Mesothelial cell of epicardium (in vitro differentiated cells): ENCODE measurements around the gene SIGLEC11. TPM values are rescaled to one million over a fixed set of nuclear protein-coding genes. Genes with fewer than 3 reads are reported as not detected.

Experiments used
- DNase-seq, 2 experiments: peaks; one replicate each; pipeline ENCODE4 v3.0.0; 2021; ENCODE audit warnings: low spot score in 2 of 2; ENCODE audit not compliant: unreplicated experiment in 2 of 2
- H3K27ac Mint-ChIP-seq: 2 replicates; pipeline ENCODE4 v1.8.0; 2021; ENCODE audit warnings: mixed read lengths
- H3K27me3 Mint-ChIP-seq: 2 replicates; pipeline ENCODE4 v1.8.0; 2021; ENCODE audit warnings: low read depth, mixed read lengths
- H3K36me3 Mint-ChIP-seq: 2 replicates; pipeline ENCODE4 v1.8.0; 2021; ENCODE audit warnings: mixed read lengths
- H3K4me1 Mint-ChIP-seq: 2 replicates; pipeline ENCODE4 v1.8.0; 2021; ENCODE audit warnings: mixed read lengths
- H3K4me3 Mint-ChIP-seq: 2 replicates; pipeline ENCODE4 v1.8.0; 2021; ENCODE audit warnings: mild to moderate bottlenecking, moderate library complexity, mixed read lengths
- H3K9me3 Mint-ChIP-seq: 2 replicates; pipeline ENCODE4 v1.8.0; 2021; ENCODE audit warnings: mixed read lengths
- total RNA-seq: library from RNA; stranded (reverse); gene quantifications from 3 replicates; pipeline ENCODE4 v1.2.1, GENCODE V29; 2021
- TF ChIP-seq, protein P1 (sequence below): fragments of 200-600 bp; sonication (generic); IDR thresholded peaks from one replicate; pipeline ENCODE4 v1.5.0; 2021; ENCODE audit warnings: antibody characterized with exemption; ENCODE audit not compliant: unreplicated experiment

The SIGLEC11 gene
- total RNA-seq, 1 donor from 2014 or later = 1.7 TPM

DNA sequence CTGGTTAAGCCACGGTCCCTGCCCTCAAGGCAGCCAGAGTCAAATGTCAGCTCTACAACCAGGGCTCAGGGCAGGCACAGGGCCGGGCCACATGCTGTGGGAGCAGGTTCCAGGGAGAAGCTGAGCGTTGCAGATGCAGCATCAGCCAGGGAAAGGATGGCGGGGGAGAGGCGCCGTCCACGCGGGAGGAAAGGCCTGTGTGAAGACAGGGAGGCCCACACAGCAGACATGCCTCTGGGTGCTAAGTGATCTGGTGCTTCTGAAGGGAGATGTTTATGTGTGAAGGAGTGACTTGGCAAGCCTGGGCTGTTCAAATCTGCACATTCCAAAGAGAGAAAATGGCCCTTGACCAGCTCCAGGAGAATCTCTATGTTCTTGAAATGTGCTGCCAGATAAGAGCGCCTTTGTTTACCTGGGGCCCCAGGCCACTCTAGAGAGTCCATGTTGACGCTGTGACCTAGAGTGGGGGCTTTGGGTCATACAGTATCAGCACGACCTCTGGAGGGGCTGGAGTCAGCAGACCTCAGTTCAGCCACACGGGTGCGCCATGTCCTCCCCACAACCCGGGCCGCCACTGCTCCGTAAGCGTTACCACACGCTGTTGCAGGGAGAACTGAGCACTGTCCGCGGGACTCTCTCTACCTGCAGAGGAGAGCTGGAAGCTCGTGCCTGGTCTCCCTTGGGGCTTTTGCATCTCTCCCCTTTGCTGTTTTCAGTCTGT lies 47.8 kb downstream of the SIGLEC11 start:
- Mint-ChIP-seq H3K9me3 (peaks cover 7% of the 10 kb centered on the region), H3K4me3 (no peak overlapping the region), H3K27me3 (no peaks in the 10 kb centered on the region), H3K27ac (peak overlapping the region; percentile 4), H3K4me1 (peaks cover 2% of the 10 kb centered on the region), H3K36me3 (peaks cover 48% of the 10 kb centered on the region)
- TF ChIP-seq, protein P1, sequence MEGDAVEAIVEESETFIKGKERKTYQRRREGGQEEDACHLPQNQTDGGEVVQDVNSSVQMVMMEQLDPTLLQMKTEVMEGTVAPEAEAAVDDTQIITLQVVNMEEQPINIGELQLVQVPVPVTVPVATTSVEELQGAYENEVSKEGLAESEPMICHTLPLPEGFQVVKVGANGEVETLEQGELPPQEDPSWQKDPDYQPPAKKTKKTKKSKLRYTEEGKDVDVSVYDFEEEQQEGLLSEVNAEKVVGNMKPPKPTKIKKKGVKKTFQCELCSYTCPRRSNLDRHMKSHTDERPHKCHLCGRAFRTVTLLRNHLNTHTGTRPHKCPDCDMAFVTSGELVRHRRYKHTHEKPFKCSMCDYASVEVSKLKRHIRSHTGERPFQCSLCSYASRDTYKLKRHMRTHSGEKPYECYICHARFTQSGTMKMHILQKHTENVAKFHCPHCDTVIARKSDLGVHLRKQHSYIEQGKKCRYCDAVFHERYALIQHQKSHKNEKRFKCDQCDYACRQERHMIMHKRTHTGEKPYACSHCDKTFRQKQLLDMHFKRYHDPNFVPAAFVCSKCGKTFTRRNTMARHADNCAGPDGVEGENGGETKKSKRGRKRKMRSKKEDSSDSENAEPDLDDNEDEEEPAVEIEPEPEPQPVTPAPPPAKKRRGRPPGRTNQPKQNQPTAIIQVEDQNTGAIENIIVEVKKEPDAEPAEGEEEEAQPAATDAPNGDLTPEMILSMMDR = no peak
- DNase-seq = no peak

DNA sequence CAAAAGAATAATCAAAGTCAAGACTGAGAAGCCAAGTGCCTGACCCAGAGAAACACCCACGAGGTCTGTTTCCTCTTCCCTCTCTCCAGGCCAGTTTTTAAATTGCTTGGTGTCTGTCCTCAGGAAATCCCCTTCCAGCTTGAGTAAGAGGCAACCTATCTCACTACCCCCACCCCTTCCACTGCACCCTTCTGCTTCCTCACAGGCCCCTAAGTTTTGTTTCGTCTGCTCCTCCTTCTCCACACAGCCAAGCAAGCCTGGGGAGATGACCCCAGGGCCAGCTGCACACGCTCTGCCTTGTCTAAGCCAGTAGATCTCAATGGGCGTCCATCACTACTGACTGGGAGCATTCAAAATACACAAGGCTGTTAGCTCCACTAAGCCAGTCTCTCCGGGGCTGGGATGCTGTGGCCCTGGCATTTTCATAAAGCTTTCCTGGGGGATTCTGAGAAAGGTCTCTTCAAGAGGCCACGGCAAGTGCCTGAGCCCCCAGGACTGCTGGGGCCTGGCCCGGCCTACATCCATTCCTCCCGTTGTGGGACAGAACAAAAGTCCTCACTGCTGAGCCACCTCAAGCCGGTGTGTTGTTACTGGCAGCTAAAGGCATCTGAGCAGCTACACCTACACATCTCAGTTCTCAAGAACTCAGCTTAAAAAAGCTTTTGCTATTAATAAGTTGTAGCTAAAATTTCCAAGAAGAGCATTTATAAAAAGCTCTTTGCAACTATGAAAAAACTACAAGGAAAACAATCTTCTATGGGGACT lies 49.4 kb downstream of the SIGLEC11 start:
- no peaks in the 10 kb centered on the region for H3K27me3 Mint-ChIP-seq
- no peak for DNase-seq
- H3K4me1 Mint-ChIP-seq = no peaks in the 10 kb centered on the region
- H3K27ac Mint-ChIP-seq = peak overlapping the region; percentile 37
- peaks cover 46% of the 10 kb centered on the region for H3K36me3 Mint-ChIP-seq
- TF ChIP-seq, protein P1 = no peak
- peaks cover 7% of the 10 kb centered on the region for H3K9me3 Mint-ChIP-seq
- no peak overlapping the region for H3K4me3 Mint-ChIP-seq

DNA sequence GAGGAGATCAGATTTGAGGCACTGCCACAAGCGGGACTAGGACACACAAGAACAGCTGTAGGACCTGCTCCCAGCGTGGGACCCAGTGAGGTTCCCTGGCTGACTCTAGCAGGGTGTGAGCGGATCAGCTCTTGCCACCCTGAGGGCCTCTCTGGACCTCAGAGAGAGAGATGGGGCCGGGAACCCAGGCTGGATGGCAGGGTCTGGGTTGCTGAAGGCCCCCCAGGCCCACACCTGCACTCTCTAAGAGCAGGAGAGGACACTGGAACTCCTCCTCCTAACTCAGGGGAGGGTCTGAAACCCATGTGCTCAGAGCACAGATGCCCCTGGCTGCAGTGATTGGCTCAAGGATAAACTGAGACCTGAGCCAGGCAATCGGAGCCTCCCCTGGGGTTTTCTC lies 50.8 kb downstream of the SIGLEC11 start:
- Mint-ChIP-seq H3K4me3 (no peak overlapping the region), H3K27me3 (no peaks in the 10 kb centered on the region), H3K36me3 (peaks cover 45% of the 10 kb centered on the region), H3K9me3 (peaks cover 3% of the 10 kb centered on the region), H3K27ac (no peak overlapping the region), H3K4me1 (no peaks in the 10 kb centered on the region)
- TF ChIP-seq, protein P1 = no peak
- DNase-seq = no peak

DNA sequence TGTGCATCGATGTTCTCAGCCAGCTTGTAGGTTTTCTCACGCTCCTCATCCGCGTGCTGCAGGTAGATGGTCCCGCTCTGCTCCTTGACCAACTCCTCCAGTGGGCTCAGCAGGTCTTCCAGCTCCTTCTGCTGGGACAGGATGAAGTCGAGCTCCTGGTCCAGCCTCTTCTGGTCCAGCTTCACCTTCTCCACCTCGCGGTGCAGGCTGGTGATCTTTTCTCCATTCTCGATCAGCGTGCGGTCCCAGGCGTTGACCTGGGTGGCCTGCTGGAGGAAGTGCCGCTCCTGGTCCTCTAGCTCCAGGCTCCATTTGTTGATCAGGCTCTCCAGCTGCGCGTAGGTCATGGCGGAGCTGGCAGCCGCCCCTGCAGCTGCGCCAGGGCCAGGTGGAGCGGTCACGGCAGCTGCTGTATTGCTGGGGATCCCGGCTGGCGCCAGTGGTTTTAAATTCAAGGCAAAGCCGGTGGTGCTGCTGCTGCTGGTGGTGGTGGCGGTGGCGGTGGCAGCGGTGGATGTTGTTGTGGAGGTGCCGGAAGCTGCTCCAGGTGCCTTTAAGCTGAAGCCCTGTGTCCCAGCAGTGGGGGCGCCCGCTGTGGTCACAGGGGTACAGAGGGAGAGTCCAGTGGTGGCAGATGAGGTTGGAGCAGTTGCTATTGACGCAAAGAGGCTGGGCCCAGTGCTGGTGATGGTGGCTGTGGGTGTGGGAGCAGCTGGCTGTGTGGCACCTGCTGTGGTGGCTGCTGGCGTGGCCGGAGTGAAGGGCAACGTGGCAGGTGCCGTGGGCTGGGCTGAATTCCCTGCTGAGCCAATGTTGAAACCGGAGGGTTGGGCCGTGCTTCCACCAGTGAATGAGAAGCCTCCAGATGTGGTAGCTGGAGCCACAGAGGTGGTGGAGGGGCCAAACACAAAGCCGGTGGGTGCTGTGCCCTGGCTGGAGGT lies 52.2 kb downstream of the SIGLEC11 start:
- H3K4me1 Mint-ChIP-seq = no peaks in the 10 kb centered on the region
- no peaks in the 10 kb centered on the region for H3K9me3 Mint-ChIP-seq
- peaks cover 37% of the 10 kb centered on the region for H3K36me3 Mint-ChIP-seq
- no peak for DNase-seq
- H3K27ac Mint-ChIP-seq = no peak overlapping the region
- no peaks in the 10 kb centered on the region for H3K27me3 Mint-ChIP-seq
- H3K4me3 Mint-ChIP-seq = no peak overlapping the region
- TF ChIP-seq, protein P1 = no peak

DNA sequence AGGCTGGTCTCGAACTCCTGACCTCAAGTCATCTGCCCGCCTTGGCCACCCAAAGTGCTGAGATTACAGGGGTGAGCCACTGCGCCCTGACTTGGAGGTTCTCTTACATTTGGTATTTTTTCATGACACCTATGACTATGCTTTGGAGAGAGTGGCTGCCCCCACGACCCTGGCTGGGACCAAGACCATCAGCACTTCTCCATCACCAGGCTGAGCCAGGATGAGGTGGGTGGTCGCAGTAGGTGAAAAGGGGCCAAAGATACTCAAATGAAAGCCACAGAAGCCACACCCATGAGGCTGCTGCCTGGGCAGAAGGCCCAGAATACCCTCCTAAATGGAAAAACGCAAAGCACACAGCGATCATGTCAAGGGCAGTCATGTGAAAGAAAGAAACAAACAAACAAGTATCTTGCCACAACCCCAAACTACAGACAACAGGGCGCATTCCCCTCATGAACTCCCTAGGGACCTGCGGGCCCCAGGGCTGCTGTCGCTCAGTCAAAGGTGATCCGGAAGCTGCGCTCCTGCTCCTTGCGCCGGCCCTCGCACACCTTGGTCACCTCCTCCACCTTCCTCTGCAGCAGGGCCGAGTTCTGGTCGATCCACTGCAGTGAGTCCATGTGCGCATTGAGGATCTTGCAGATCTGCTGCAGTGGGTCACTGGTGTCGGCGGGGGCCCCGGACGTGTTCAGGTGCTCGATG lies 53.1 kb downstream of the SIGLEC11 start:
- Mint-ChIP-seq H3K9me3 (no peaks in the 10 kb centered on the region), H3K4me3 (no peak overlapping the region), H3K27ac (no peak overlapping the region), H3K36me3 (peaks cover 28% of the 10 kb centered on the region), H3K4me1 (no peaks in the 10 kb centered on the region), H3K27me3 (no peaks in the 10 kb centered on the region)
- DNase-seq = no peak
- TF ChIP-seq, protein P1 = no peak
